HG03175 (cell line): Measurements from ENCODE around the gene REEP2.
A peak's percentile ranks its signal among the peaks of the same experiment; 100 is the strongest.

Experiments used
- ATAC-seq: cut with Tn5 transposase; IDR thresholded peaks from one replicate; pipeline ENCODE4 v1.9.1; 2021; ENCODE audit warnings: mild to moderate bottlenecking, moderate library complexity; ENCODE audit not compliant: unreplicated experiment

REEP2 gene

DNA sequence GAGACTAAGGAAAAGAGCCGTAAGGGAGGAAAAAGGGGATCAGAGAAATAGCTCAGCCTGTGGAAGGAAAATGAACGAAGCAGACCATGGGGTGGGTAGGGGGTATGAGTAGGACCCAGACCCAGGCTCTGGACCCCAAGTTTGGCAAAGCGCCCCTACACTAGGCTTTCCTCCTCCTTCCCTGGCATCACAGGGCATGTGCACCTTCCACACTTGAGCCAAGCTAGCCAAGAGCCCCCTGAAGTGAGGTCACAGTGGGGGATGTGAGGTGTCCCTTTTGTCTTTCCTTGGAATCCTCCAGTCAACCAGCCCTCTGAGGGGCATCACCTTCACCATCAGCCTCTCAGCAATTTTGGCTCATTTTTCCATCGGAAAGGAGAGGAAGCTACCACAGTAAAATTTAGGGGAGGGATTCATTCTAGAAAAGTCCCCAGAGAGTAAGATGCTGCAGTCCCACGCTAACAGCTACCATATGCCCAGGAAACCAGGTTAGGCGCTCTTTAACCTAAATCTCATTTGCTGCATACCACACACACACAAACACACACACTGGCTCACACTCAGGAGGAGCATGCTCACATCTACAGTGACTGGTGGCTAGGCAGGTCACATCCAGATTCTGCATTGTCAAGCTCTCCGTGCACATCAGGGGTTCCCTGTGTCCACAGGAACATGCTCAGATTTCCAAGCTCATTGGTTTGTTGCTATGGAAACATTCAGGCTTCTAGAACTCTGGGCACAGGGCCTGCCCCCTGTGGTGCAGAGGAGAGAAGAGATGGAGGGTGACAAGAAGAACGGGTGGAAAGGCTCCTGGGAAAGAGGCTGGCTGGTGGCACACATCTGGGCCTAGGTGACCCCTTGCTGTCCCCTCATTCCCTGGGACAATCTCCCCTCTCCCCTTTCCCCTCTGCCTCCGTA, 9.9 kb downstream of the REEP2 start:
- no peak for ATAC-seq

- peak; percentile 76 for ATAC-seq
These were observed 10.8 kb downstream of the REEP2 start for GRCh38 chr5:138449501-138450239.

GRCh38 chr5:138450971-138451370, 12.1 kb downstream of the REEP2 start:
- no peak for ATAC-seq

GRCh38 chr5:138452720-138453119, 13.9 kb downstream of the REEP2 start:
- ATAC-seq = no peak

DNA sequence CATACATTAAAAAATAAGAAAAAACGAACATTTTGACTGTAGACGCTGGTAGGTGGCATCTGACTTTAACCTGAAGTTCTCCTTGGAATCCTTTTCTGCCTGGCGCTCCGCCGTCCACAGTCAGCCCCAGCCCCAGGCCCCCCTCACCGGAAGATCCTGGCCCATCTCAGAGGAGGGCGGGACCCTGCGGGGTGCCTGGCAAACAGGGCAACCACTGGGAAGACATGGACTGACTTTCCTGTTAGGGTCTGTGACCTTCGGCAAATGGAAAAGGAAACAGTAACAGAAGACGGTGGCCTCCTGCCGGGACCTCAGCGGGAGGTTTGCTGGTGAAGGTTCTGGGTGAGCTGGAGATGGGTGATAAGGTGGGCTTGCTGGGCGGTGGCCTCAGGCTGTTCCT, 14.7 kb downstream of the REEP2 start:
- ATAC-seq = no peak

GRCh38 chr5:138454121-138454520, 15.3 kb downstream of the REEP2 start:
- no peak for ATAC-seq

DNA sequence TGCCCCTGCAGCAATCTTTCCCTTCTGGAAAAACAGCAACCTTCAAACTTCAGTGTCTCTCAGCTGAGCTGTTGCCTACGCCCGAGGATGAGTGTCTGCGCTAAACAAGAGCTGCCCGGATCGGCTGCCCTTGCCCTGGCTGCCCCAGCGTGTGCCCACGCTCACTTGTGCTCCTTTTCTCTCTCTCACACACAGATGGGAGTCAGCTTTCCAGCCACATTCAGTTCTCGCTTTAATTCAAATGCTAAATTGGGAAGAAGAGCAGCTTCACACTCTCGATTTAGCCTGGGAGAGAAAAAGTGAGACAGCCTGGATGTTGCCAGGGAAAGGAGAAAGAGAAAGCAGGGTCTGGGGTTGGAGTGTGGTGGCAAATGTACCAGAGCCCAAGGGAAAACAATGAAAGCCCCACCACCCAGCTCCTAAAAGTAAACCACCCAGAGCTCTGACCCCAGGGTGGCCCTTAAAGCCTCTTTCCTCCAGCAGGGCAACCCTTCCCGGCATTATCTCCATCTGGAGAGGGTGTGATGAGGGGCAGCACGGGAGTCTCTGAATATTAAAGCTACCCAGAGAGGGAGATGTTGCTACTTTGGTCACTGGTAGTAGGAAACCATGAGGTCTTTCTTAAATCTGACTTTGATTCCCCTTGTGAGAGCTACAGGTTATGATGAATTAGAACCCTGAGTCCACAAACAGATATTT, 16.5 kb downstream of the REEP2 start:
- no peak for ATAC-seq

DNA sequence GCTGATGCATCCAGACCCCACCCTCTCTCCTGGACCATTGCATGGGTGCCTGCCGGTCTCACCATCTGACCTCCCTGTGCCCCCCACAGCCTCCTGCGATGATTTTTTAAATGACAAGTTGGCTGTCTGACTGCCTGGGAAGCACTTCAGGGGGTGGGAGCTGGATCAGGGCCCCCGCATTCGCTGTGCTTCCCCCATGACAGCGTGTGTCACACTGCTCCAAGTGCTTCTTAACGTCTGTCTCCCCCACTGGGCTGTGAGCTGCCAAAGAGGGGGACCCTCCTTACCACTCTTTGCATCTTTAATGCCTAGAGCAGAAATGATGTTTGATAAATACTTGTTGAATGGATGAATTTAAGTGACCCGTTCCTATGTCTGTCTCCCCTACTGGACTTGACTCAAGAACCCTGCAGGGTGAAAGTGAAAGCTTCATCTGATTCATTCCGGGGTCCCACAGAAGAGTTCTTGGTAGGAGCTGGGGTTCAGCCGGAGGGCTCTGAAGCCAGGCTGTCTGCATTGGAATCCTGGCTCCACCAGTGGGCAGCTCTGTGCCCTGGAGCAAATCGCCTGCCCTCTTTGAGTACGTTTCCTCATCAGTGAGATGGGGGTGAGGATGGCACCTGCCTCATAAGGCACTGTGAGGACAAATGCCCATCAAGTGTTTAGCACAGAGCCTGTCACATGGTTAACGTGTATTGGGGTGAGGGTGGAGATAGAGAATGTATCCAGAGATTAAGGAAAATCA, 18.8 kb downstream of the REEP2 start:
- no peak for ATAC-seq

DNA sequence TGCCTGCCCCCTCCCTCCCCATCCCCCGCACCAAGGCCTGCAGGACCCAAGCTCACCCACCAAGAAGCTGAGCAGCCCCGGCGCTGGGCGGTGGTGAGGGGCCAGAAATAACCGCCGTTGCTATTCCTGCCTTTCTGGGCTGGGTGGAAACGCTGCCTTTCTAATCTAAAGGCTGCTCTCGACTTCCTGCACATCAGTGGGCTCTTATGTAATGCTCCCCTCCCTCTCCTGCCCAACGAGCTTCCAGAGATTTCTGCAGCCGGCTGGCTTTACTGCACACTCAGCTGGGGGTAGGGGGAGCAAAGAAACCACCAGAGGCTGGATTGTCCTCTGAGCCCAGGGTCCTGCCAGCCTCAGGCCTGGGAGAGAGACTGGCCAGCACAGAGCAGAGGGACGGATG, 19.5 kb downstream of the REEP2 start:
- ATAC-seq = no peak

DNA sequence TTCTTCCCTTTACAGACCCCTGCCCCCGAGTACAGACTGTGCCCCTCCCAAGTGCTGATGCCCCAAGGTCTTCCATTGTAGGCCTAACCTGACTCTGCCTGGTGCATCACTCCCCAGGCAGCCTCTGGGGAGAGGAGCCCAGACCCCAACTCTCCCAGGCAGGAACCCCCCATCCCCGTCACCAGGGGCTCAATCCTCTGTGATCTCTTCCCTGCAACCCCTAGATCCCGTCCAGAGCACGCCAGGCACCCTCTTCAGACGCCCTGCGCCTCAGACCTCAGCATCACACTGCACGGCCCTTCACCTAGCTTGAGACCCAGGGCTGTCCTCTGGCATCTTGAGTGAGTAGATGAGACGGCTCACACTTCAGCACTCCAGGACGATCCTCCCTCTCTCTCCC, 20.0 kb downstream of the REEP2 start:
- no peak for ATAC-seq

DNA sequence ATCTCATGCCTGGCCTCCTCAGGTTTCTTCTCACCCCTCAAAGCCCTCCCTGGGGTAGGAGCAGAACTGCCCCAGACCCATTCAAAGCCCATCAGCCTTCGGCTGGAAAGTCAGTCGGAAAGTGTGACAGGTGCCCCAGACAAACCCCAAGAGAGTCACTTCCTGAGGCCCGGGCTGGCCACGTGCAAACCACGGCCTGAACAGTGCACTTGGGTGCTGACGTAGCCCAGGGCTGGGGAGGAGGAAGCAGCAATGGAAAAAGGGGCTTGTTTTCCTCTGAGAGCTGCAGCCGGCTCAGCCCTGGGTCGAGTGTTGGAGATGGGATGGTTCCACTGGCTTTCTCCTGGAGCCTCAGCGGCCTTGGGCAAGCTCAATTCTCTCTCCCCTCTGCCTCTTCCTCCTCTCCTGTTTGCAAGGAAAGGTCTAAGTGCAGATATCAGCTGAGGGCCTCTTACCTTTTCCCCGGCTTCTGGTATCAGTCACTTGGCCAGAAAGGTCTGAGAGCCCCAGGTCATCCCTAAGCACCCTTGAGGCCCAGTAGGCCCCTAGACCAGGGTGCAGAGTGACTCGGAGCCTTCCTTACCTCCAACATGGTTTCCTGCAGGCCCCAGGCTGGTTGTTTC, 20.6 kb downstream of the REEP2 start:
- ATAC-seq = peak; percentile 38

- no peak for ATAC-seq
These were observed 21.3 kb downstream of the REEP2 start for GRCh38 chr5:138460032-138460693.

DNA sequence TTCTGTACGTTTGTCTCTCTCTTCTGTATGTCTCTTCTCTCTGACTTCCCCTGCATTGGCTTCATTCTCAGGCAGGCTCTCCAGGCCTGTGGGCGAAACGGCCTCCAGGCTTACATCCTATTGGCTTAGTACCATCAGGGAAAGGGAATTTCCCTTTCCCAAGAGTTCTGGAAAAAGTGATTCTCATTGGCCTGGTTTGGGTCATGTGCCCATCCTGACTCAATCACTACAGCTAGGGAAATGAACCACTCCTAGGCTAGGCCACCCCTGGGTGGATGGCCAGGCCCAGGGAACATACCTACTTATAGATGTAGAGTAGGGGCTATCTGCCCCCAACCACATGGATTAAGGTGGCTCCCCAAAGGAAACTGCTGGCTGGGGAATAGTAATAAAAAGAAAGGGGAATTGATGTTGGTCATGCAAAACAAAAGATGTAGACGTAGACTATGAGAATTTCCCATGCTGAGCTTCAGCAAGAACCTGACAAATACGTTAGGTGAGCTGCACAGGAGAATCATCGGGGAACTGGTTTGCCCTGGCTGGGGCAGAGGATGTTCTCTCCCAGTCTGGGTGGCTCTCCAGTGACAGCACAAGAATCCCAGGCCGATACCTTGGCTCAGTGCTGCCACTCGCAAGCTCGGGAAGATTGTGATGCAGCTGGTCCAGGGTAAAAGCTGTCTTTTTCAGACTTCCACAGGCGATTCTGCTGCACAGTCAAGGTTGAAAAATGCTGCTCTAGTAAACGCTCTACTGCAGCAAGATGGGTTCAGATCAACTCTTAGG, 22.7 kb downstream of the REEP2 start:
- no peak for ATAC-seq

DNA sequence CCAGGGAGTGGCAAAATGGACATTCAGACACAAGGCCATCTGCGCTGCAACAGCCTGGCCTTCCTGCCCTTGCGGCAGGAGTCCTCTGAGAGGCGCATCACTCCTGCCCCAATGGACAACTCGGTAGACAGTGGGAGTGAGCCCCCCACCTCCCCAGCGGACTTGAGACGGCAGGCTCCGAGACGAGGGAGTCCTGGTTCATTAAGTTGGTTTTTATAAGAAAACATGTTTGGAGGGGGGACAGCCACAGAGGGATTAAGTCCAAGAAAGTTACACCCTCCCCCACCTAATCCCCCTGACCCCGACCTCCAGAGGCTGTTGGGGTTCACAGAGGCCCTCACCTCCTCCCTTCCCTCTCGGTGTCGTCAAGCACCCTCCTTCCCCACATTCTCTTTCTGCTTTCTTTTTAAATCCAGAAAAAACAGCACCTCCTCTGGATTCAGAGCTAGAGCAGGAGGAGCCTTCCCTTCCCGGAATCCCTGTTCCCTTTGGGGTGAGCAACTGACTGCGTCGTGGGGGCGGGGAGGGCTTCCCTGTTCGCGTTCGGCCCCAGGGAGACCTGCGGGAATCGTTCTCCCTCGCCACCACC, 24.7 kb downstream of the REEP2 start:
- ATAC-seq = no peak

- peak; percentile 46 for ATAC-seq
These were observed 25.1 kb downstream of the REEP2 start for GRCh38 chr5:138464008-138464387.

- ATAC-seq = peak; percentile 76
These were observed 25.8 kb downstream of the REEP2 start for GRCh38 chr5:138464388-138465260.

GRCh38 chr5:138465261-138466124, 26.6 kb downstream of the REEP2 start, which contains the start of gene EGR1:
EGR1 (plus strand) TSS chr5:138465479; CDS start chr5:138465762, 283 bp downstream.
- peak; percentile 62 for ATAC-seq
